BLaER1 (cell line): Measurements from ENCODE around the gene USP6.
"Not testable (repeated sequence)": the region's sequence is repeated elsewhere in the genome, so short reads cannot be mapped to it uniquely, and the experiment has no call there.

Experiments
- H3K27ac ChIP-seq: shearing (Covaris generic); formaldehyde crosslinking; 2 replicates; pipeline ENCODE4 v1.8.1; 2022
- H3K27me3 ChIP-seq: shearing (Covaris generic); formaldehyde crosslinking; 2 replicates; pipeline ENCODE4 v1.8.1; 2022
- H3K36me3 ChIP-seq: shearing (Covaris generic); formaldehyde crosslinking; 2 replicates; pipeline ENCODE4 v1.8.1; 2022
- H3K4me1 ChIP-seq: shearing (Covaris generic); formaldehyde crosslinking; 2 replicates; pipeline ENCODE4 v1.8.1; 2022
- H3K4me2 ChIP-seq: shearing (Covaris generic); formaldehyde crosslinking; 2 replicates; pipeline ENCODE4 v1.8.1; 2022
- H3K4me3 ChIP-seq: shearing (Covaris generic); formaldehyde crosslinking; 2 replicates; pipeline ENCODE4 v1.8.1; 2022
- H3K9ac ChIP-seq: shearing (Covaris generic); formaldehyde crosslinking; 2 replicates; pipeline ENCODE4 v1.8.1; 2022
- H3K9me3 ChIP-seq: shearing (Covaris generic); formaldehyde crosslinking; 2 replicates; pipeline ENCODE4 v1.8.1; 2022
- H4K20me1 ChIP-seq: shearing (Covaris generic); formaldehyde crosslinking; 2 replicates; pipeline ENCODE4 v1.8.1; 2022
- Cebpa-rat ChIP-seq: shearing (Covaris generic); IDR thresholded peaks from 2 replicates; pipeline ENCODE4 v1.8.1; 2022

The USP6 gene

DNA sequence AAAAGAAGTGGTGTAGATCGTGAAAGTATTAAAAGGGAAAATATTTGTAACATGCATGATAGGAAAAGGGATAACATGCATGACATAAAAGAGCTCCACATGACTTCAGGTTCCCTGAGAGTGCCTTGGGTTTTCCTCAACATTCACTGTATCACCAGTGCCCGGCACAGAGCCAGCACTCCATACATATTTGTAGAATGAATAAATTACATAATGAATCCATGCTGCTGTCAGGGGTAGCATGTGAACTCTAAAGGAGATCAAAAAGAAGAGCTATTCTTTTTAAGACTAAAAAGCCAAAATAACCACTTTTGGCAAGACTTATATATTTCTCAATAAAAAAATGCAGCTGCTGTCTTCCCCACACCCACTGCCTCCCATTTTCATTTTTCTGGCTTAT is 78.5 kb downstream of the USP6 start:
- H4K20me1 ChIP-seq = no peaks in the 10 kb centered on the region
- H3K4me1 ChIP-seq = peaks cover 27% of the 10 kb centered on the region
- H3K36me3 ChIP-seq = peaks cover 13% of the 10 kb centered on the region
- H3K9me3 ChIP-seq = peaks cover 26% of the 10 kb centered on the region
- H3K27ac ChIP-seq = no peak overlapping the region
- peaks cover 8% of the 10 kb centered on the region; the same call in 1 of the 2 replicates for H3K27me3 ChIP-seq
- TF ChIP-seq Cebpa-rat = no peak
- H3K4me3 ChIP-seq = no peak overlapping the region
- H3K4me2 ChIP-seq = no peak overlapping the region
- H3K9ac ChIP-seq = no peak overlapping the region

DNA sequence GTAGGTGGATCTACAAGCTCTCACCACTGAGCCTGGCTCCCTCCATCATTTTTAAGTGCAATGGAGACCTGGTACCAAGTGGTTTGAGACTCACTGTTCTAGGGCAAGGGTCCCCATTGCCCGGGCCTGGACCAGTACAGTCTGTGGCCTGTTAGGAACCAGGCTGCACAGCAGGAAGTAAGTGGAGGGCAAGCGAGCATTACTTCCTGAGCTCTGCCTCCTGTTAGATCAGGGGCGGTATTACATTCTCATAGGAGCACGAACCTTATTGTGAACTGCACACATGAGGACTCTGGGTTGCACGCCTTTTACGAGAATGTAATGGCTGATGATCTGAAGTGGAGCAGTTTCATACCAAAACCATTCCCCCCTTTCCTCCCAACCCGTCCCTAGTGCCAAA is 82.6 kb downstream of the USP6 start:
- no peak overlapping the region for H3K27ac ChIP-seq
- no peaks in the 10 kb centered on the region for H4K20me1 ChIP-seq
- no peaks in the 10 kb centered on the region for H3K27me3 ChIP-seq
- H3K9me3 ChIP-seq = no peaks in the 10 kb centered on the region
- H3K9ac ChIP-seq = no peak overlapping the region
- no peaks in the 10 kb centered on the region for H3K36me3 ChIP-seq
- TF ChIP-seq Cebpa-rat = no peak
- H3K4me3 ChIP-seq = no peak overlapping the region
- H3K4me1 ChIP-seq = peaks cover 9% of the 10 kb centered on the region
- peak overlapping the region; percentile 54 for H3K4me2 ChIP-seq

DNA sequence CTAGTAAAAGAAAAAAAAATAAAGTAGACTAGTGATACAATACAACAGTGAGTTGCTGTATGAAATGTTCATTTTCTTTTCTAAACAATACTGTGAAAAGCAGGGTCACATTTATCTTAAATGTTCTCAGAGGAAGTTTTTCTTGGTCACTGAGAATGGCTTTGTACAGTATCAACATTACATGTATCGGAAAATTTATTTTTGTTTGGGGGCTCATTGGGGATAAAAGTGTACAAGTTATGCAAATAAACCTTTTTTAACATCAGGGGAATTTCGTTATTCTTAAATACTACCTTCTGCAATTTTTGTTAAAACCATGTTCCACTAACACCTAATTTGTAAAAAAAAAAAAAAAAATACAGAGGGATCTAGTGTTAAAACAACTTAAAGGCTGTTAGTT is 84.5 kb downstream of the USP6 start:
- no peak overlapping the region for H3K4me2 ChIP-seq

GRCh38 chr17:5201011-5201410 is 85.2 kb downstream of the USP6 start:
- no peak overlapping the region for H3K4me2 ChIP-seq
- peaks cover 9% of the 10 kb centered on the region for H3K4me1 ChIP-seq
- H3K27me3 ChIP-seq = no peaks in the 10 kb centered on the region
- no peaks in the 10 kb centered on the region; the same call in 1 of the 2 replicates for H3K9me3 ChIP-seq
- no peak overlapping the region for H3K9ac ChIP-seq
- H3K27ac ChIP-seq = no peak overlapping the region
- H3K4me3 ChIP-seq = no peak overlapping the region
- H4K20me1 ChIP-seq = no peaks in the 10 kb centered on the region
- no peaks in the 10 kb centered on the region for H3K36me3 ChIP-seq
- TF ChIP-seq Cebpa-rat = no peak

More for the DNA sequence above, 84.5 kb downstream of the USP6 start:
- H3K27ac ChIP-seq = no peak overlapping the region
- H4K20me1 ChIP-seq = no peaks in the 10 kb centered on the region
- peaks cover 9% of the 10 kb centered on the region for H3K4me1 ChIP-seq
- no peaks in the 10 kb centered on the region; the same call in 1 of the 2 replicates for H3K9me3 ChIP-seq
- H3K4me3 ChIP-seq = no peak overlapping the region
- no peak overlapping the region for H3K9ac ChIP-seq
- no peaks in the 10 kb centered on the region for H3K36me3 ChIP-seq
- TF ChIP-seq Cebpa-rat = no peak
- H3K27me3 ChIP-seq = no peaks in the 10 kb centered on the region

DNA sequence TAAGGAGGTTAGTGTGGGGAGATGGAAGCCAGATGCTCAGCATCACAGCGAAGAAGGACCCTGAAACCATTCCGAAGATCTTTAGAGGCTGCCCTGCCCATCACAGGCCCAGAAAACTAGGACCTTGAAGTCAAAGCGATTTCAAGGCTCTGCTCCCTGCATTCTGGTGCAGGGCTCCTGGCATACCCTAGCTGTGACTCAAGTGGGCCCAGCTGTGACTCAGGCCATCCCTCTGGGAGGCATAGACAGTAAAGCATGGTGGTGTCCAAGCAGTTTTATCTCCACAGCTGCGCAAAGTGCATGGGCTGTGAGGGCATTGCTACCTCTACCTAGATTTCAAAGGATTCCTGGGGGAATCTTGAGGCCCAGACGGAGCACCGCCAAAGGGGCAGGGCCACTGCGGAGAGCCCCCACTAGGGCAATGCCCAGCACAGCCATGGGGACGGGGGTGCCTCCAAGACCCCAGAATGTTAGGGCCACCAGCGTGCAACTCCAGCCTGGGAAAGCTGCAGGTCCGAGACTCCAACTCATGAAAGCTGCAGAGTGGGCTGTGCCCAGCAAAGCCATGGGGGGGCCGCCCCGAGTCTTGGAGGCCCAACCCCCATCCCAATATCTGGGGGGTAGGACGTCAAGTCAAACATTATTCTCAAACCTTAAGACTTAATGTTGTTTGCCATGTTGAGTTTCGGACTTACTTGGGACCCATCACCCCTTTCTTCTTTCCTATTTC is 87.5 kb downstream of the USP6 start:
- Histone ChIP-seq H3K27me3 (no peaks in the 10 kb centered on the region), H3K9me3 (no peaks in the 10 kb centered on the region; the same call in 1 of the 2 replicates), H3K4me3 (no peak overlapping the region), H3K4me1 (peaks cover 6% of the 10 kb centered on the region), H3K36me3 (no peaks in the 10 kb centered on the region), H3K9ac (no peak overlapping the region), H3K27ac (no peak overlapping the region), H4K20me1 (no peaks in the 10 kb centered on the region), H3K4me2 (no peak overlapping the region)
- no peak for TF ChIP-seq Cebpa-rat

DNA sequence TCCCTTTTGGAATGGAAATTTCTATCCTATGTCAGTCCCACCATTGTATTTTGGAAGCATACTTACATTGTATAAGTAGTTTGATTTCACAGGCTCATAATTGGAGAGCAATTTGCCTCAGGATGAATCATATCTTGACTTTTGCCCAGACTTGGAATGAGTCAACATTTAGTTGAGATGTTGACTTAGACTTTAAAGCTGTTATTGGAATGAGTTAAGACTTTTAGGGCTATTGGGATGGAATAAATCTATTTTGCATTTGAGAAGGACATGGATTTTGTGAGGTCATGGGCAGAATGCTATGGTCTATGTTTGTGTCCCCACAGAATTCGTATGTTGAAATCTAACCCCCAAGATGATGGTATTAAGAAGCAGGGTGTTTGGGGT is 88.1 kb downstream of the USP6 start:
- Histone ChIP-seq H3K27me3 (no peaks in the 10 kb centered on the region), H3K9ac (no peak overlapping the region), H3K4me1 (peaks cover under 1% of the 10 kb centered on the region), H4K20me1 (no peaks in the 10 kb centered on the region), H3K4me3 (no peak overlapping the region), H3K9me3 (no peaks in the 10 kb centered on the region; the same call in 1 of the 2 replicates), H3K36me3 (no peaks in the 10 kb centered on the region), H3K4me2 (no peak overlapping the region), H3K27ac (no peak overlapping the region)
- no peak for TF ChIP-seq Cebpa-rat

DNA sequence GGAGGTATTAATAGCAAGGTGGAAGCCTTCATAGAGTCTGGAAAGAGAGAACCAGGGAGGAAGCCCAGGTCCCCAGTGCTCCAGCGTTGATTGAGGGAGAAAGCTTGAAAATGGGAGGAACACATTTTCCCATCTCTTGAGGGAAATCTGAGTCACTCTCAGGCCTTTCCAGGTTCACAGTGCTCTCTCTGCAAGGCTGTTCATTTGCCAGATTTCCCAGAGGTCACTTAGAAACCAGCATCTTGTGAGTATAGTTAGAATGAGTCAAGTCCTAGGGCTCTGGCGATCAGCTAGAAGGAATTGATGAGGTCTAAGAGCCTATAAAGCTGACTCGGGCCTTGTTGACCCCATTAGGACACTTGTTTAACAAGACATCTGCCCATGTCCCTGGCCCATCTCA is 93.6 kb downstream of the USP6 start:
- peaks cover 48% of the 10 kb centered on the region for H3K4me1 ChIP-seq
- H3K27me3 ChIP-seq = no peaks in the 10 kb centered on the region
- no peak overlapping the region for H3K4me3 ChIP-seq
- H3K36me3 ChIP-seq = no peaks in the 10 kb centered on the region
- peak overlapping the region; percentile 75 for H3K4me2 ChIP-seq
- H4K20me1 ChIP-seq = no peaks in the 10 kb centered on the region
- no peak for TF ChIP-seq Cebpa-rat
- peak overlapping the region; percentile 66; the same call in 1 of the 2 replicates for H3K27ac ChIP-seq
- H3K9me3 ChIP-seq = no peaks in the 10 kb centered on the region; the same call in 1 of the 2 replicates
- H3K9ac ChIP-seq = no peak overlapping the region

GRCh38 chr17:5210091-5210490 is 94.3 kb downstream of the USP6 start:
- no peak overlapping the region for H3K4me3 ChIP-seq
- TF ChIP-seq Cebpa-rat = no peak
- H3K36me3 ChIP-seq = peaks cover 2% of the 10 kb centered on the region; the same call in 1 of the 2 replicates
- peaks cover 48% of the 10 kb centered on the region for H3K4me1 ChIP-seq
- no peaks in the 10 kb centered on the region; the same call in 1 of the 2 replicates for H3K9me3 ChIP-seq
- 0 out of 2 replicates have a peak overlapping the region, but pooled peaks have one; percentile 56 for H3K9ac ChIP-seq
- H3K27ac ChIP-seq = peak overlapping the region; percentile 66
- peak overlapping the region; percentile 75 for H3K4me2 ChIP-seq
- H4K20me1 ChIP-seq = no peaks in the 10 kb centered on the region
- H3K27me3 ChIP-seq = no peaks in the 10 kb centered on the region

DNA sequence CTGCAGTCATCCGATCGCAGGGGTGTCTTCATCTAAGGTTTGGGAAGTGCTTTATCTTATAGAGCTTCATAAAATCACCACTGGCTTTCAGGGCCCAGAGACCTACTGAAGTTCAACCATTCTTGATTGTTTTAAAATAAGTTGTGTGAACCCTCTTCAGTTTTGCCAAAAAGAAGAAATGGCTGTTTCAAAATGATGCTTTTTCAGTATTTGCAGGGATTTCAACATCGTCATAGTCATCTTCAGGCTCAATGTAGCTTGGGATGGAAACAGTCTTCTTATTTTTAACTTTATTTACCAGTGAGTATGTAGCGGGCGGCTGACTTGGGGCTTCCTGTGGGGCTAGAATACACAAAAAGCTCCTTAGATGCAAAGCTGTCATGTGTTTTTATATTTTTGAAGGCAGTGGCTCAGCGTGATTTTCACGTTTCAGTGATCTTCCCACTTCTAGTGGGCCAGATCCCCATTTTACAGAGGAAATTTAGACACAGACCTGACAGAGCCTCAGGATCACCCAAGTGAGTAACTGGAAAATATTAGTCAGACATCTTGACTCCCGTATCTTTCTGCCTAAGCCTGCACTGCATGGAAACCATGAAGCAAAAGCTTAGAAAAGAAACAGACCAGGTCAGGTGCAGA is 94.9 kb downstream of the USP6 start:
- Histone ChIP-seq H3K36me3 (peaks cover 9% of the 10 kb centered on the region; the same call in 1 of the 2 replicates), H3K9me3 (no peaks in the 10 kb centered on the region), H3K4me3 (peak overlapping the region; percentile 23; the same call in 1 of the 2 replicates), H3K27ac (peak overlapping the region; percentile 66), H3K4me2 (peak overlapping the region; percentile 75), H3K4me1 (peaks cover 48% of the 10 kb centered on the region), H3K27me3 (no peaks in the 10 kb centered on the region), H4K20me1 (no peaks in the 10 kb centered on the region), H3K9ac (peak overlapping the region; percentile 56)
- TF ChIP-seq Cebpa-rat = no peak

GRCh38 chr17:5211458-5211857 is 95.6 kb downstream of the USP6 start:
- Histone ChIP-seq H3K9ac (peak overlapping the region; percentile 56), H3K27me3 (no peaks in the 10 kb centered on the region), H3K9me3 (no peaks in the 10 kb centered on the region), H3K4me2 (peak overlapping the region; percentile 75), H3K36me3 (peaks cover 10% of the 10 kb centered on the region; the same call in 1 of the 2 replicates), H3K4me1 (peaks cover 48% of the 10 kb centered on the region), H3K4me3 (no peak overlapping the region), H3K27ac (peak overlapping the region; percentile 66), H4K20me1 (no peaks in the 10 kb centered on the region)
- no peak for TF ChIP-seq Cebpa-rat

DNA sequence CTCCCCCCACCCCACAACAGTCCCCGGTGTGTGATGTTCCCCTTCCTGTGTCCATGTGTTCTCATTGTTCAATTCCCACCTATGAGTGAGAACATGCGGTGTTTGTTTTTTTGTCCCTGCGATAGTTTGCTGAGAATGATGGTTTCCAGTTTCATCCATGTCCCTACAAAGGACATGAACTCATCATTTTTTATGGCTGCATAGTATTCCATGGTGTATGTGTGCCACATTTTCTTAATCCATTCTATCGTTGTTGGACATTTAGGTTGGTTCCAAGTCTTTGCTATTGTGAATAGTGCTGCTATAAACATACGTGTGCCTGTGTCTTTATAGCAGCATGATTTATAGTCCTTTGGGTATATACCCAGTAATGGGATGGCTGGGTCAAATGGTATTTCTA is 101.7 kb downstream of the USP6 start:
- peaks cover 14% of the 10 kb centered on the region for H3K4me1 ChIP-seq
- not testable (repeated sequence) for H3K27me3 ChIP-seq, H3K9me3 ChIP-seq, H3K27ac ChIP-seq, H3K4me2 ChIP-seq, H3K4me3 ChIP-seq, H4K20me1 ChIP-seq, H3K9ac ChIP-seq
- H3K36me3 ChIP-seq = peaks cover 10% of the 10 kb centered on the region; the same call in 1 of the 2 replicates
